H54 (cell line): ENCODE data around the gene SLC25A39.
"Not testable (repeated sequence)": the region's sequence is repeated elsewhere in the genome, so short reads cannot be mapped to it uniquely, and the experiment has no call there.

Experiments used
- DNase-seq: peaks from one replicate; pipeline ENCODE4 v3.0.0; 2011; ENCODE audit warnings: low spot score, mixed read lengths; ENCODE audit not compliant: insufficient read length
- FAIRE-seq: peaks from 3 replicates; lab custom pipeline; 2011; peaks lifted over from hg19 to GRCh38; lab: Jason Lieb, UNC
- POLR2A ChIP-seq: IDR thresholded peaks from 2 replicates; pipeline ENCODE4 v1.6.1; 2011; ENCODE audit warnings: low read depth, mild to moderate bottlenecking, low read length

The SLC25A39 gene

GRCh38 chr17:44333371-44333770 is 8.7 kb upstream of the SLC25A39 start:
- no peak for FAIRE-seq
- no peak for DNase-seq
- TF ChIP-seq POLR2A, result no peak

GRCh38 chr17:44331249-44331760 is 6.7 kb upstream of the SLC25A39 start:
- no peak for TF ChIP-seq POLR2A
- no peak for DNase-seq
- FAIRE-seq, result no peak

DNA sequence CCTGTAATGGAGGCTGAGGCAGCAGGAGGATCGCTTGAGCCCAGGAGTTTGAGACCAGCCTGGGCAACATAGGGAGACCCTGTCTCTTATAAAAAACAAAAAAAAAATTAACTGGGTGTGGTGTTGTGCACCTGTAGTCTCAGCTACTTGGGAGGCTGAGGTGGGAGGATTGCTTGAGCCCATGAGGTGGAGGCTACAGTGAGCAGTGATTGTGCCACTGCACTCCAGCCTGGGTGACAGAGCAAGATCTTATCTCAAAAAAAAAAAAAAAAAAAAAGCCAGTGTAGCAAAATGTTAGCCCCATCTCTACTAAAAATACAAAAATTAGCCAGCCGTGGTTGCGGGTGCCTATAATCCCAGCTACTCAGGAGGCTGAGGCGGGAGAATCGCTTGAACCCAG is 5.6 kb upstream of the SLC25A39 start:
- not testable (repeated sequence) for FAIRE-seq, DNase-seq

DNA sequence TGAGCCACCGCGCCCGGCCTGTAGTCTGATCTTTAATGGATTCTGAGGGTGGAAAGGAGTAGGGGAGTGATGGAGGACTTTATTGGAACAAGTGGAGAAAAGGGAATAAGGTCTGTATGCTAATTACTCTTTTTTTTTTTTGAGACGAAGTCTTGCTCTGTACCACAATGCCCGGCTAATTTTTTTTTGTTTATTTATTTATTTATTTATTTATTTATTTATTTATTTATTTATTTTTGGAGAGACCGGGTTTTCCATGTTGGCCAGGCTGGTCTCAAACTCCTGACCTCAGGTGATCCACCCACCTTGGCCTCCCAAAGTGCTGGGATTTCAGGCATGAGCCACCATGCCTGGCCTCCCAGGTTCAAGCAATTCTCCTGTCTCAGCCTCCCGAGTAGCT is 4.9 kb upstream of the SLC25A39 start:
- not testable (repeated sequence) for DNase-seq, FAIRE-seq

- no peak for TF ChIP-seq POLR2A
- DNase-seq, result no peak
- FAIRE-seq, result no peak
These were observed 3.3 kb upstream of the SLC25A39 start for GRCh38 chr17:44327715-44328449.

- 0 out of 2 replicates have a peak, but pooled peaks have one; percentile 3 for TF ChIP-seq POLR2A
- DNase-seq (peak; percentile 97), FAIRE-seq (no peak)
These were observed 2.3 kb upstream of the SLC25A39 start for GRCh38 chr17:44326861-44327444.

- TF ChIP-seq POLR2A, result no peak
- FAIRE-seq (no peak), DNase-seq (no peak)
These were observed 492 bp downstream of the SLC25A39 start for GRCh38 chr17:44324092-44324570.

DNA sequence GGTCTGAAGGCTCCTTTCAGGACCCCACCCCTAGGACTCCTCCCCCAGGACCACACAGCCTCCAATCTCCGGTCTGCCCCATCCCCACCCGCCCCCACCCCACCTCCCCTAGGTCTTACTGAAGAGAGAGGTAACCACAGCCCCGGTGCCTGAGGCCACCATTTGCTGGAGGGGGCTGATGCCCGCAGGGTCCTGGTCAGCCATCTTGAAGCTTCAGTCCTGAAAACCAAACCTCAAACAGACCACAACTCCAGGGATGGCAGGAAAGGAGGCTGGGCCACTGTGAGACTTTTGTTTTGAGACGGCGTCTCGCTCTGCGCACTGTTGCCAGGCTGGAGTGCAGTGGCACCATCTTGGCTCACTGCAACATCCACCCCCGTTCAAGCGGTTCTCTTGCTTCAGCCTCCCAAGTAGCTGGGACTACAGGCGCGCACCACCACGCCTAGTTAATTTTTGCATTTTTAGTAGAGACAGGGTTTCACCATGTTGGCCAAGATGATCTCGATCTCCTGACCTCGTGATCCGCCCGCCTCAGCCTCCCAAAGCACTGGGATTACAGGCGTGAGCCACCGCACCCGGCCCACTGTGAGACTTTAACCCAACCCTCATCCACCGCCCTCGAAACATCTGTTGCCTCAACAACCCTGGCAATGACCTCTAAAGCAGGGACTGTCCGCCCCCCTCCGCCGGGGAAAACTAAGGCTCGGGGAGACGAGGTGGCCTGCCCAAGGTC is 1.1 kb downstream of the SLC25A39 start:
- DNase-seq (no peak), FAIRE-seq (no peak)
- no peak for TF ChIP-seq POLR2A

- TF ChIP-seq POLR2A, result no peak
- no peak for DNase-seq
- no peak for FAIRE-seq
These were observed 2.3 kb downstream of the SLC25A39 start for GRCh38 chr17:44322236-44322895.

GRCh38 chr17:44321246-44322120 is 3.1 kb downstream of the SLC25A39 start:
- no peak for FAIRE-seq
- no peak for TF ChIP-seq POLR2A
- no peak for DNase-seq

DNA sequence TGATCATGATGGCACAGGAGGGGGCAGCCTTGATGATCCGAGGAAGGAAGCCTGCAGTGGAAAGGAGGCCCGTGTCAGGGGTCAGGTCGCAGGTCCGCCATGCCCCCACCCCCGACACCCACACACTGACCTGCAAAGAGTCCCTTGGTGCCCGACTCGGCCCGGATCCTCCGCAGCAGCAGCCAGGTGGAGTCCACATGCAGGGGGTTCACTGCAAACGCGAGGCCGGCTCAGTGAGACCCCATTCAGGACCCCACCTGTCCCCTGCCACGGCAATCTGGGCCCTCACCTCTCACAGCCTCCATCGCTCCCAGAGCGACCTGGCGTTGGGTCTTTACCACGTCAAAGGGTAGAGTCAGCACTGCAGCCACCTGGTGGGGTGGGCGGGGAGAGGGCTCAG is 4.6 kb downstream of the SLC25A39 start:
- FAIRE-seq, result no peak
- TF ChIP-seq POLR2A, result no peak

DNA sequence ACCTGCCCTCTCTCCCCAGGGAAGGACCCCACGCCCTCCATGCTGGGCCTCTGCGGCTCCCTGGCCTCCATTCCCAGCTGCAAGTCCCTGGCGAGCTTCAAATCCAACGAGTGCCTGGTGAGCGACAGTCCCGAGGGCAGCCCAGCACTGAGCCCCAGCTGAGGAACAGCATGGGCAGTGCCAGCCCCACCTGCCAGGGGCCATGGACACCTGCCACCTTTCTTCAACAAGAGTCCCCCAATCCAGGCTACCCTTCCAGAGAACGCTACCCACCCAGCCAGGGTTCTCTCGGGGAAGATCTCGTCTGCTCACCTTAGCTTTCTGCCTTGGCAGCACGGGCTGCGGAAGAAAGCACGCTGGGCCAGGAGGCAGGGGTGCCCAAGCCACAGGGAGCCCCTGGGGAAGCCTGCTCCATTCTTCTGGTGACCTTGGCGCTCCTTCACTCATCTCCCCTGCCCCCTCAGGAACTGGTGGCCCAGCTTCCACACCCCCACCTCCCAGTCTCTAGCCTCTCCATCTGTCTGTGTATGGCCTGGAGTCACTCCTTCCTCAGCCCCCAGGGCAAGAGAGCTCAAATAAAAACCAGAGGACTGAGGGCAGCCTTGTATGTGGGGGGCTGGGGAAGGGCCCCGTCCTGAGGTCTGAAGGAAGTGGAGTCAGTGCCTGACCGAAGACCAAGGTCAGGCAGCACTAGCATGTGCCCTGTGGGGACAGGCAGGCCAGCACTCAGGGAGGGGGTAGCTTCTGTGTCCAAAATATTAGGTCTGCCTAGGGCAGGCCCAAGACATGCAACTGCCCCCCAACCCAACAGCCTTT is 6.3 kb downstream of the SLC25A39 start:
- DNase-seq (no peak), FAIRE-seq (no peak)
- no peak for TF ChIP-seq POLR2A

More for the DNA sequence above, 4.6 kb downstream of the SLC25A39 start:
- DNase-seq, result no peak
